Measurements from ENCODE around the gene ZNF770. TPM values are rescaled to one million over a fixed set of nuclear protein-coding genes. Genes with fewer than 3 reads are reported as not detected.
A peak's percentile ranks its signal among the peaks of the same experiment; 100 is the strongest.

ZNF770 gene
- total and polyA plus RNA-seq, 2 of the 4 experiments (the other 2 are of a cell fraction) = 9.4 to 26.5 TPM

DNA sequence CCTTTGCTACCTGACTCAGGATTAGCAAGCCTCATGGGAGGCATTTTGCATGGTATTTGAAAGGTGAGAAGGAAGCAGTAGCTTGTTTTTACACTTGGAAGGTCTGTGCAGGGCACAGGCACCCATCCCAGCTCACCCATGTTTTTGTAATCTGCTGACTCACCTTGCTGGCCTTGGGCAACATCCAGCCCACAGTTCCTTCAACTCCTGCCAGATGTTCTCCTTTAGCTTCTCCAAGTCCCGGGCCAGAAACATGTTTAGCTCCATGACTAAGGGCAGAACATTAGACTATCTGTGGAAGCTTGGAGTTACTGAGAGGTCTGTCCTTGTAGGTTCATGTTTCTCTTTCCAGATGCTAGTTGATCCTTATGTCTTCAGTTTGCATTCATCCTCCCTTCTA lies 12.4 kb upstream of the ZNF770 start:
- Histone ChIP-seq H2AK5ac (ENCODE audit: low read depth, low read length) (no peak overlapping the region), H3K4me1 (ENCODE audit: control insufficient read depth, insufficient read depth, low read length) (peaks cover 2% of the 10 kb centered on the region; the same call in 1 of the 2 replicates), H3K4me3 (ENCODE audit: insufficient read depth, low read depth, low read length) (no peak overlapping the region), H3K56ac (ENCODE audit: extremely low read depth, insufficient read depth, low read length) (no peak overlapping the region), H2BK5ac (ENCODE audit: low read depth, low read length, poor library complexity, severe bottlenecking) (no peak overlapping the region), H3K23ac (ENCODE audit: low read depth, low read length) (no peak overlapping the region), H2AFZ (replicated peaks; ENCODE audit: low read length, poor library complexity) (no peak overlapping the region), H3K27me3 (ENCODE audit: control insufficient read depth, insufficient read depth, low read length) (no peaks in the 10 kb centered on the region; the same call in 1 of the 2 replicates), H2BK20ac (ENCODE audit: low read depth, low read length) (no peak overlapping the region), H3K9ac (ENCODE audit: low read depth, low read length) (no peak overlapping the region), H4K91ac (ENCODE audit: insufficient read depth, low read depth, low read length) (no peak overlapping the region), H4K8ac (ENCODE audit: low read depth in 2 of 2, low read length in 2 of 2) (no peak overlapping the region), H2AK9ac (replicated peaks; ENCODE audit: low read depth, low read length, poor library complexity) (no peak overlapping the region), H4K5ac (ENCODE audit: low read depth, low read length) (no peak overlapping the region), H3K18ac (ENCODE audit: low read depth, low read length) (no peak overlapping the region), H2BK15ac (ENCODE audit: low read depth, low read length) (no peak overlapping the region), H3K9me1 (ENCODE audit: insufficient read depth, low read length) (no peaks in the 10 kb centered on the region), H3K36me3 (ENCODE audit: control insufficient read depth, insufficient read depth, low read length) (no peaks in the 10 kb centered on the region), H3K4ac (ENCODE audit: low read depth, low read length) (no peak overlapping the region), H3K27ac (ENCODE audit: insufficient read depth, low read length) (no peak overlapping the region), H3K4me2 (ENCODE audit: low read depth, low read length) (no peak overlapping the region), H3K14ac (replicated peaks; ENCODE audit: low read depth, low read length) (no peak overlapping the region), H2BK120ac (ENCODE audit: low read depth, low read length) (no peak overlapping the region), H3K9me3 (ENCODE audit: control insufficient read depth, insufficient read depth, low read length) (no peaks in the 10 kb centered on the region), H3K79me1 (ENCODE audit: low read depth in 1 of 2, low read length in 2 of 2) (no peaks in the 10 kb centered on the region), H4K20me1 (ENCODE audit: insufficient read depth, low read length) (no peaks in the 10 kb centered on the region)
- intact Hi-C loops (cut with micrococcal nuclease) = no loop called here
- ChIA-PET POLR2A (ENCODE audit: unreplicated experiment) (interaction anchor here (2.2 kb wide), 1 partner anchor 12 kb away, joined by 11 read pairs; the partner anchor contains the start of gene ZNF770), CTCF (interaction anchor here (1.3 kb wide), 1 partner anchor 14 kb away, joined by 4 read pairs; no protein-coding TSS in a partner anchor)
- ATAC-seq (ENCODE audit: low read depth) = peak; percentile 79
- no TSS peak for BruUV-seq (replicated peaks)
- DNase-seq = peak; percentile 79
- WGBS, 2 experiments (ENCODE audit: extremely low coverage in 2 of 2, insufficient read length in 1 of 2) = no CpG with 5 or more reads among the region's 1 CpG
- in situ Hi-C loops (cut with MboI; ENCODE audit: low sequenced_read_pairs) = no loop called here
- dilution Hi-C loops (cut with HindIII; ENCODE audit: low sequenced_read_pairs, unreplicated experiment) = no loop called here
- TF ChIP-seq NFE2L2 (IDR thresholded peaks at IDR 0.05; ENCODE audit: low read depth, low read length) (peak; percentile 70), MAZ (IDR thresholded peaks at IDR 0.05; ENCODE audit: borderline replicate concordance, low read depth, low read length) (no peak), MAFK (IDR thresholded peaks at IDR 0.05; ENCODE audit: low read depth, low read length) (peak; percentile 35; the same call in 1 of the 2 replicates), CEBPB (IDR thresholded peaks at IDR 0.05; ENCODE audit: low read depth, low read length) (peak; percentile 75), SMC3 (IDR thresholded peaks at IDR 0.05; ENCODE audit: low read depth, low read length) (no peak)
